Measurements from ENCODE around the gene CAPN2.

CAPN2 gene

DNA sequence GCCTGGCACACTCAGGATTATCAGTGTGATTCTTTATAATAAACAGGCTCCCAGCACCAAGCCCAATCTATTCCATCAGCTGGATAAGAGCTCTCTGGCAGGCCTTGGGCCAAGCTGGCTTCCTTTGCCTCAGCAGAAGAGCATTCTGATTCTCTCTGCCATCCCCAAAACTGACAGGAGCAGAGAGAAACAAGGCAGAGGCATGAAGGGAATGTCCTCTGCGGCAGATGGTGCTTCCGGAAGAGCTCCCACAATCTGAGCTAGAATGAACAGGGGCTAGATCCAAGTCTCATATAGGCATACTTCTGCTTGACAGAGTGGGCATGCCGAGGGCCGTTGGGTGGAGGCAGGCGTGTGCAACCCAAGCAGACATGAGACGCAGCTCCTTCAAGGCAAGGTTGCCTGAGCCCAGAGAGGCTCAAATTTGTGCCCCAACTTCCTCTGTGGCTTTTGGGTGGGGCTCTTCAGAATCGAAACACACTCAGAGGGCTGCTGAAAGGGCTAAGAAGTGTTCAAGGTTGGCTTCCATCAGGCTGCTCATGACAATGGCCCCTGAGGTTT is 4.0 kb downstream of the CAPN2 start:
- peak overlapping the region; percentile 17 to 59 for H3K27ac ChIP-seq (ENCODE audit: low read depth in 2 of 2, low read length in 2 of 2)

GRCh38 chr1:223717123-223717522 is 4.8 kb downstream of the CAPN2 start:
- peak overlapping the region; percentile 17 to 59 for H3K27ac ChIP-seq (ENCODE audit: low read depth in 2 of 2, low read length in 2 of 2)
- H3K36me3 ChIP-seq (ENCODE audit: control insufficient read depth in 2 of 2, insufficient read depth in 2 of 2, low read length in 2 of 2): peaks cover 25 to 29% of the 10 kb centered on the region in 2 donors

More for the DNA sequence above, 4.0 kb downstream of the CAPN2 start:
- Histone ChIP-seq H3K36me3 (ENCODE audit: control insufficient read depth in 2 of 2, insufficient read depth in 2 of 2, low read length in 2 of 2) (peaks cover 25 to 28% of the 10 kb centered on the region in 2 donors), H3K9me3 (ENCODE audit: control insufficient read depth in 2 of 2, low read length in 2 of 2) (no peaks in the 10 kb centered on the region), H3K27me3 (ENCODE audit: control insufficient read depth in 2 of 2, insufficient read depth in 2 of 2, low read length in 2 of 2) (no peaks in the 10 kb centered on the region), H3K4me1 (ENCODE audit: control insufficient read depth in 2 of 2, insufficient read depth in 2 of 2, low read length in 2 of 2) (peaks cover 80 to 82% of the 10 kb centered on the region in 2 donors), H3K9ac (ENCODE audit: low read depth in 1 of 2, low read length in 2 of 2) (peak overlapping the region; percentile 0 to 24), H3K4me3 (ENCODE audit: low read length in 2 of 2) (peak overlapping the region; percentile 0 to 29)

DNA sequence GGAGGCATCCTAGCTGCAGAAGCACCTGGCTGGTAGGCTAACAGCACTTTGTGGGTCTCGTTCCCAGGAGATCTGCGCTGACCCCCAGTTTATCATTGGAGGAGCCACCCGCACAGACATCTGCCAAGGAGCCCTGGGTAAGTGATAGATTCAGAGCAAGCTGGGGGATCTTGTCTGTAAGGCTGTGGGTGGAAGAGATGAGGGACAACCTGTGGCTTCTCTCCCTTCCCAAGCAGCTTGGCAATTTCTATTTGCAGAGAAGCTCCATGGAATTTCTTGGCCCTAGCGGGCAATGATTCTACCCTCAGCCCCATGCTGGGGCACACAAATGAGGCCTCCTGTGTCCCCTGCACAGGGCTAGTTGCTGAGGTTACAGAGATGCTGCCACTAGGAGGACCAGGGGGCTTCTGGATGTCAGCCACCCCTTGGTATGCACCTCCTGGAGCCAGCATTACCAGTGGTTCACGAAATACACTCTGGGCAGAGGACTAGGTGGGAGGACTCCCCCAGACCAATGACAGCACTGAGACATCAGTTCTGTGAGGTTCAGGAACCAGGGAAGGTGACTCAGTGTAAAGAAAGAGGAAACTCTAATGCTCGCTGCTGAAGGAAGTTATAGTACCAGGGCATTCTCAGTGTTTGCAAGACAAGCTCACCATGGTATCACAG is 5.5 kb downstream of the CAPN2 start:
- Histone ChIP-seq H3K4me1 (ENCODE audit: control insufficient read depth in 2 of 2, insufficient read depth in 2 of 2, low read length in 2 of 2) (peaks cover 82% of the 10 kb centered on the region in 2 donors), H3K9me3 (ENCODE audit: control insufficient read depth in 2 of 2, low read length in 2 of 2) (no peaks in the 10 kb centered on the region), H3K36me3 (ENCODE audit: control insufficient read depth in 2 of 2, insufficient read depth in 2 of 2, low read length in 2 of 2) (peaks cover 28 to 29% of the 10 kb centered on the region in 2 donors), H3K27ac (ENCODE audit: low read depth in 2 of 2, low read length in 2 of 2) (peak overlapping the region; percentile 46 to 83), H3K4me3 (ENCODE audit: low read length in 2 of 2) (no peak overlapping the region), H3K27me3 (ENCODE audit: control insufficient read depth in 2 of 2, insufficient read depth in 2 of 2, low read length in 2 of 2) (no peaks in the 10 kb centered on the region), H3K9ac (ENCODE audit: low read depth in 1 of 2, low read length in 2 of 2) (no peak overlapping the region)

More at GRCh38 chr1:223717123-223717522, 4.8 kb downstream of the CAPN2 start:
- H3K4me1 ChIP-seq (ENCODE audit: control insufficient read depth in 2 of 2, insufficient read depth in 2 of 2, low read length in 2 of 2): peaks cover 80 to 82% of the 10 kb centered on the region in 2 donors
- peak overlapping the region in 1 of 2 donors; percentile 23 for H3K9ac ChIP-seq (ENCODE audit: low read depth in 1 of 2, low read length in 2 of 2)
- no peaks in the 10 kb centered on the region for H3K9me3 ChIP-seq (ENCODE audit: control insufficient read depth in 2 of 2, low read length in 2 of 2)
- peak overlapping the region in 1 of 2 donors; percentile 29 for H3K4me3 ChIP-seq (ENCODE audit: low read length in 2 of 2)
- H3K27me3 ChIP-seq (ENCODE audit: control insufficient read depth in 2 of 2, insufficient read depth in 2 of 2, low read length in 2 of 2): no peaks in the 10 kb centered on the region

DNA sequence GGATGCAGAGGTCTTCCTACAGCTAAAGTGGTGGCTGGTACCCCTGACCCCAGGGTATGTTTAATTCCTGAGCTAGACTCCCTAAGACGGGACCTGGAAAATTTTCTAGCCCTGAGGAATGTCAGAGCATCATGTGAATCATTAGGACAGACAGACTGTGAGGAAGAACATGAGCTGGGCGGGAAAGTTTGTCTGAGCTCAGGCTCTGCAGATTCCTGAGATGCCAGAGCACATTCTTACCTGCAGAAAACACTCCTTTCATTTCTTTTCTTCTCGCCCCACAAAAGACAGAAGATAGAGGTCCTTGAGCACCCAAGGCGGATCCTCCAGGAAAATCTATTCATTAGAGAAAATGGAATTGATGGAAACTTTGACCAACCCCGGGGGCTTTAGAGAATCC is 6.5 kb downstream of the CAPN2 start:
- Histone ChIP-seq H3K36me3 (ENCODE audit: control insufficient read depth in 2 of 2, insufficient read depth in 2 of 2, low read length in 2 of 2) (peaks cover 30% of the 10 kb centered on the region in 2 donors), H3K27me3 (ENCODE audit: control insufficient read depth in 2 of 2, insufficient read depth in 2 of 2, low read length in 2 of 2) (no peaks in the 10 kb centered on the region), H3K9me3 (ENCODE audit: control insufficient read depth in 2 of 2, low read length in 2 of 2) (no peaks in the 10 kb centered on the region), H3K4me1 (ENCODE audit: control insufficient read depth in 2 of 2, insufficient read depth in 2 of 2, low read length in 2 of 2) (peaks cover 74 to 84% of the 10 kb centered on the region in 2 donors), H3K4me3 (ENCODE audit: low read length in 2 of 2) (no peak overlapping the region), H3K27ac (ENCODE audit: low read depth in 2 of 2, low read length in 2 of 2) (peak overlapping the region; percentile 46 to 83), H3K9ac (ENCODE audit: low read depth in 1 of 2, low read length in 2 of 2) (no peak overlapping the region)

- Histone ChIP-seq H3K9me3 (ENCODE audit: control insufficient read depth in 2 of 2, low read length in 2 of 2) (no peaks in the 10 kb centered on the region), H3K9ac (ENCODE audit: low read depth in 1 of 2, low read length in 2 of 2) (peak overlapping the region in 1 of 2 donors; percentile 14), H3K27ac (ENCODE audit: low read depth in 2 of 2, low read length in 2 of 2) (peak overlapping the region; percentile 83 to 89), H3K4me3 (ENCODE audit: low read length in 2 of 2) (peak overlapping the region in 1 of 2 donors; percentile 44), H3K36me3 (ENCODE audit: control insufficient read depth in 2 of 2, insufficient read depth in 2 of 2, low read length in 2 of 2) (peaks cover 43 to 44% of the 10 kb centered on the region in 2 donors), H3K27me3 (ENCODE audit: control insufficient read depth in 2 of 2, insufficient read depth in 2 of 2, low read length in 2 of 2) (no peaks in the 10 kb centered on the region), H3K4me1 (ENCODE audit: control insufficient read depth in 2 of 2, insufficient read depth in 2 of 2, low read length in 2 of 2) (peaks cover 56 to 64% of the 10 kb centered on the region in 2 donors)
Observed at GRCh38 chr1:223720971-223721591, 8.7 kb downstream of the CAPN2 start.

- H3K27me3 ChIP-seq (ENCODE audit: control insufficient read depth in 2 of 2, insufficient read depth in 2 of 2, low read length in 2 of 2): no peaks in the 10 kb centered on the region
- H3K9me3 ChIP-seq (ENCODE audit: control insufficient read depth in 2 of 2, low read length in 2 of 2): no peaks in the 10 kb centered on the region
- peak overlapping the region; percentile 83 to 89 for H3K27ac ChIP-seq (ENCODE audit: low read depth in 2 of 2, low read length in 2 of 2)
- no peak overlapping the region for H3K9ac ChIP-seq (ENCODE audit: low read depth in 1 of 2, low read length in 2 of 2)
- H3K36me3 ChIP-seq (ENCODE audit: control insufficient read depth in 2 of 2, insufficient read depth in 2 of 2, low read length in 2 of 2): peaks cover 44 to 45% of the 10 kb centered on the region in 2 donors
- H3K4me1 ChIP-seq (ENCODE audit: control insufficient read depth in 2 of 2, insufficient read depth in 2 of 2, low read length in 2 of 2): peaks cover 57 to 64% of the 10 kb centered on the region in 2 donors
- H3K4me3 ChIP-seq (ENCODE audit: low read length in 2 of 2): no peak overlapping the region
Observed at GRCh38 chr1:223721658-223722607, 9.6 kb downstream of the CAPN2 start.

GRCh38 chr1:223723351-223723904 is 11.1 kb downstream of the CAPN2 start:
- H3K9me3 ChIP-seq (ENCODE audit: control insufficient read depth in 2 of 2, low read length in 2 of 2): no peaks in the 10 kb centered on the region
- no peak overlapping the region for H3K4me3 ChIP-seq (ENCODE audit: low read length in 2 of 2)
- no peak overlapping the region for H3K27ac ChIP-seq (ENCODE audit: low read depth in 2 of 2, low read length in 2 of 2)
- H3K4me1 ChIP-seq (ENCODE audit: control insufficient read depth in 2 of 2, insufficient read depth in 2 of 2, low read length in 2 of 2): peaks cover 52 to 60% of the 10 kb centered on the region in 2 donors
- H3K9ac ChIP-seq (ENCODE audit: low read depth in 1 of 2, low read length in 2 of 2): no peak overlapping the region
- peaks cover 40 to 41% of the 10 kb centered on the region in 2 donors for H3K36me3 ChIP-seq (ENCODE audit: control insufficient read depth in 2 of 2, insufficient read depth in 2 of 2, low read length in 2 of 2)
- no peaks in the 10 kb centered on the region for H3K27me3 ChIP-seq (ENCODE audit: control insufficient read depth in 2 of 2, insufficient read depth in 2 of 2, low read length in 2 of 2)

DNA sequence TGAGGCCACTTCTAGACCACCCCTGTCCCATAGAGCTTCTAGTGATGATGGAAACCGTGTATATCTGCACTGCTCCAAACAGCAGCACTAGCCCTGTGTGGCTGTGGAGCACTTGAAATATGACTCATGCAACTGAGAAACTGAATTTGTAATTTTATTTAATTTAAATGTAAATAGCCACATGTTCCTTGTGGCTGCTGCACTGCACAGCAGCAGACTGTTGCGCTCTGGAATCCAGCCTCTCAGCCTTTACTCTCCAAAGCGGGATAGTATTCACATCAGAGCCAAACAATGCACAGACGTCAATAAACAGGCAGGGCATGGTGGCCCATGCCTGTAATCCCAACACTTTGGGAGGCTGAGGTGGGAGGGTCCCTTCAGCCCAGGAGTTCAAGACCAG is 12.0 kb downstream of the CAPN2 start:
- H3K36me3 ChIP-seq (ENCODE audit: control insufficient read depth in 2 of 2, insufficient read depth in 2 of 2, low read length in 2 of 2): peaks cover 36 to 38% of the 10 kb centered on the region in 2 donors
- H3K4me1 ChIP-seq (ENCODE audit: control insufficient read depth in 2 of 2, insufficient read depth in 2 of 2, low read length in 2 of 2): peaks cover 46 to 52% of the 10 kb centered on the region in 2 donors
- no peak overlapping the region for H3K4me3 ChIP-seq (ENCODE audit: low read length in 2 of 2)

GRCh38 chr1:223725578-223725977 is 13.2 kb downstream of the CAPN2 start:
- no peak overlapping the region for H3K9ac ChIP-seq (ENCODE audit: low read depth in 1 of 2, low read length in 2 of 2)
- peaks cover 33 to 34% of the 10 kb centered on the region in 2 donors for H3K36me3 ChIP-seq (ENCODE audit: control insufficient read depth in 2 of 2, insufficient read depth in 2 of 2, low read length in 2 of 2)
- no peaks in the 10 kb centered on the region for H3K27me3 ChIP-seq (ENCODE audit: control insufficient read depth in 2 of 2, insufficient read depth in 2 of 2, low read length in 2 of 2)
- no peak overlapping the region for H3K4me3 ChIP-seq (ENCODE audit: low read length in 2 of 2)
- H3K27ac ChIP-seq (ENCODE audit: low read depth in 2 of 2, low read length in 2 of 2): peak overlapping the region in 1 of 2 donors; percentile 67
- peaks cover 35 to 42% of the 10 kb centered on the region in 2 donors for H3K4me1 ChIP-seq (ENCODE audit: control insufficient read depth in 2 of 2, insufficient read depth in 2 of 2, low read length in 2 of 2)
- no peaks in the 10 kb centered on the region for H3K9me3 ChIP-seq (ENCODE audit: control insufficient read depth in 2 of 2, low read length in 2 of 2)

More for the DNA sequence above, 12.0 kb downstream of the CAPN2 start:
- Histone ChIP-seq H3K9me3 (ENCODE audit: control insufficient read depth in 2 of 2, low read length in 2 of 2) (no peaks in the 10 kb centered on the region), H3K9ac (ENCODE audit: low read depth in 1 of 2, low read length in 2 of 2) (no peak overlapping the region), H3K27ac (ENCODE audit: low read depth in 2 of 2, low read length in 2 of 2) (no peak overlapping the region), H3K27me3 (ENCODE audit: control insufficient read depth in 2 of 2, insufficient read depth in 2 of 2, low read length in 2 of 2) (no peaks in the 10 kb centered on the region)

Data from mucosa of rectum (tissue), 2 donors.